Liver (tissue), 3 donors: ENCODE measurements around the gene FOXN3.

Experiments used
- CTCF ChIP-seq: fragments of 150-350 bp; IDR thresholded peaks from 2 replicates; pipeline ENCODE4 v1.5.1; 2017; ENCODE audit warnings: improper control_type of control experiment, low read depth, low read length; ENCODE audit not compliant: missing input control
- FOXA1 ChIP-seq: IDR thresholded peaks from 2 replicates; pipeline ENCODE4 v1.6.1; 2016; ENCODE audit warnings: antibody characterized with exemption
- GABPA ChIP-seq, 2 donors: IDR thresholded peaks in 1 of 2; conservative IDR thresholded peaks in 1 of 2; 2 replicates each; pipeline ENCODE4 v1.6.1; 2016; ENCODE audit warnings: antibody characterized with exemption in 2 of 2, mild to moderate bottlenecking in 1 of 2, moderate library complexity in 1 of 2
- HNF4G ChIP-seq: IDR thresholded peaks from 2 replicates; pipeline ENCODE4 v1.6.1; 2016; ENCODE audit warnings: antibody characterized with exemption
- MAX ChIP-seq: IDR thresholded peaks from 2 replicates; pipeline ENCODE4 v1.6.1; 2016; ENCODE audit warnings: antibody characterized with exemption
- NR2F2 ChIP-seq: IDR thresholded peaks from 2 replicates; pipeline ENCODE4 v1.6.1; 2016; ENCODE audit warnings: antibody characterized with exemption
- RAD21 ChIP-seq, 2 donors: IDR thresholded peaks; 2 replicates each; pipeline ENCODE4 v1.6.1; 2016; ENCODE audit warnings: antibody characterized with exemption in 2 of 2, mild to moderate bottlenecking in 2 of 2
- RXRA ChIP-seq, 2 donors: IDR thresholded peaks; 2 replicates each; pipeline ENCODE4 v1.6.1; 2017 to 2018; ENCODE audit warnings: antibody characterized with exemption in 2 of 2, mild to moderate bottlenecking in 1 of 2
- SP1 ChIP-seq: IDR thresholded peaks from 2 replicates; pipeline ENCODE4 v1.6.1; 2018; ENCODE audit warnings: antibody characterized with exemption, mild to moderate bottlenecking
- TAF1 ChIP-seq: conservative IDR thresholded peaks from 2 replicates; pipeline ENCODE4 v1.6.1; 2016; ENCODE audit warnings: antibody characterized with exemption, mild to moderate bottlenecking
- YY1 ChIP-seq: IDR thresholded peaks from 2 replicates; pipeline ENCODE4 v1.6.1; 2016; ENCODE audit warnings: antibody characterized with exemption, mild to moderate bottlenecking
- TF ChIP-seq, protein P1 (sequence below): IDR thresholded peaks from 2 replicates; pipeline ENCODE4 v1.6.1; 2016; ENCODE audit warnings: antibody characterized with exemption
- TF ChIP-seq, protein P2 (sequence below): IDR thresholded peaks from 2 replicates; pipeline ENCODE4 v1.6.1; 2016; ENCODE audit warnings: antibody characterized with exemption, mild to moderate bottlenecking
- donor health status: healthy.
- donor health status: healthy.

- TF ChIP-seq CTCF (no peak), NR2F2 (no peak), YY1 (no peak), TAF1 (no peak), GABPA (IDR thresholded peaks at IDR 0.05 in 1 of 2, conservative IDR thresholded peaks at IDR 0.05 in 1 of 2) (no peak), MAX (no peak), RAD21 (IDR thresholded peaks at IDR 0.05) (no peak), RXRA (IDR thresholded peaks at IDR 0.05) (no peak), HNF4G (no peak), FOXA1 (no peak), SP1 (no peak)
- TF ChIP-seq, protein P1, sequence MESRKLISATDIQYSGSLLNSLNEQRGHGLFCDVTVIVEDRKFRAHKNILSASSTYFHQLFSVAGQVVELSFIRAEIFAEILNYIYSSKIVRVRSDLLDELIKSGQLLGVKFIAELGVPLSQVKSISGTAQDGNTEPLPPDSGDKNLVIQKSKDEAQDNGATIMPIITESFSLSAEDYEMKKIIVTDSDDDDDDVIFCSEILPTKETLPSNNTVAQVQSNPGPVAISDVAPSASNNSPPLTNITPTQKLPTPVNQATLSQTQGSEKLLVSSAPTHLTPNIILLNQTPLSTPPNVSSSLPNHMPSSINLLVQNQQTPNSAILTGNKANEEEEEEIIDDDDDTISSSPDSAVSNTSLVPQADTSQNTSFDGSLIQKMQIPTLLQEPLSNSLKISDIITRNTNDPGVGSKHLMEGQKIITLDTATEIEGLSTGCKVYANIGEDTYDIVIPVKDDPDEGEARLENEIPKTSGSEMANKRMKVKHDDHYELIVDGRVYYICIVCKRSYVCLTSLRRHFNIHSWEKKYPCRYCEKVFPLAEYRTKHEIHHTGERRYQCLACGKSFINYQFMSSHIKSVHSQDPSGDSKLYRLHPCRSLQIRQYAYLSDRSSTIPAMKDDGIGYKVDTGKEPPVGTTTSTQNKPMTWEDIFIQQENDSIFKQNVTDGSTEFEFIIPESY = no peak
- TF ChIP-seq, protein P2, sequence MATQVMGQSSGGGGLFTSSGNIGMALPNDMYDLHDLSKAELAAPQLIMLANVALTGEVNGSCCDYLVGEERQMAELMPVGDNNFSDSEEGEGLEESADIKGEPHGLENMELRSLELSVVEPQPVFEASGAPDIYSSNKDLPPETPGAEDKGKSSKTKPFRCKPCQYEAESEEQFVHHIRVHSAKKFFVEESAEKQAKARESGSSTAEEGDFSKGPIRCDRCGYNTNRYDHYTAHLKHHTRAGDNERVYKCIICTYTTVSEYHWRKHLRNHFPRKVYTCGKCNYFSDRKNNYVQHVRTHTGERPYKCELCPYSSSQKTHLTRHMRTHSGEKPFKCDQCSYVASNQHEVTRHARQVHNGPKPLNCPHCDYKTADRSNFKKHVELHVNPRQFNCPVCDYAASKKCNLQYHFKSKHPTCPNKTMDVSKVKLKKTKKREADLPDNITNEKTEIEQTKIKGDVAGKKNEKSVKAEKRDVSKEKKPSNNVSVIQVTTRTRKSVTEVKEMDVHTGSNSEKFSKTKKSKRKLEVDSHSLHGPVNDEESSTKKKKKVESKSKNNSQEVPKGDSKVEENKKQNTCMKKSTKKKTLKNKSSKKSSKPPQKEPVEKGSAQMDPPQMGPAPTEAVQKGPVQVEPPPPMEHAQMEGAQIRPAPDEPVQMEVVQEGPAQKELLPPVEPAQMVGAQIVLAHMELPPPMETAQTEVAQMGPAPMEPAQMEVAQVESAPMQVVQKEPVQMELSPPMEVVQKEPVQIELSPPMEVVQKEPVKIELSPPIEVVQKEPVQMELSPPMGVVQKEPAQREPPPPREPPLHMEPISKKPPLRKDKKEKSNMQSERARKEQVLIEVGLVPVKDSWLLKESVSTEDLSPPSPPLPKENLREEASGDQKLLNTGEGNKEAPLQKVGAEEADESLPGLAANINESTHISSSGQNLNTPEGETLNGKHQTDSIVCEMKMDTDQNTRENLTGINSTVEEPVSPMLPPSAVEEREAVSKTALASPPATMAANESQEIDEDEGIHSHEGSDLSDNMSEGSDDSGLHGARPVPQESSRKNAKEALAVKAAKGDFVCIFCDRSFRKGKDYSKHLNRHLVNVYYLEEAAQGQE = no peak
Measured at GRCh38 chr14:89219051-89219450, 198.0 kb downstream of the FOXN3 start.
